IMR-90 (cell line): ENCODE measurements around the gene GLI1. TPM values are rescaled to one million over a fixed set of nuclear protein-coding genes. Genes with fewer than 3 reads are reported as not detected.

Source experiments
- ATAC-seq: fragments of 200-7000 bp; cut with Tn5 transposase; 2 replicates; pipeline ENCODE4 v1.9.1; 2020; ENCODE audit warnings: low read depth, mild to moderate bottlenecking, moderate library complexity
- BruUV-seq: library from RNA; stranded (reverse); fragments of 400-500 nt; replicated peaks from 2 replicates; lab custom pipeline; 2021; lab: Mats Ljungman, UMichigan
- CTCF ChIA-PET: fragments of 300-600 bp; formaldehyde crosslinking; extraction: SDS; loops from one replicate; lab custom pipeline; 2021; ENCODE audit warnings: antibody characterized with exemption; lab: Yijun Ruan, JAX
- POLR2A ChIA-PET: fragments of 300-600 bp; sonication (Branson Sonifier 250); formaldehyde crosslinking; loops from one replicate; lab custom pipeline; 2022; ENCODE audit warnings: antibody characterized with exemption; ENCODE audit not compliant: unreplicated experiment; lab: Charles Lee
- DNase-seq: peaks from one replicate; pipeline ENCODE4 v3.0.0; 2013
- H2AFZ ChIP-seq: replicated peaks from 2 replicates; pipeline ENCODE3; 2013; ENCODE audit warnings: low read length, mild to moderate bottlenecking; ENCODE audit not compliant: poor library complexity
- H2AK5ac ChIP-seq: 2 replicates; pipeline ENCODE4 v1.6.1; 2013; ENCODE audit warnings: low read depth, low read length, inconsistent platforms
- H2AK9ac ChIP-seq: replicated peaks from 2 replicates; pipeline ENCODE3; 2013; ENCODE audit warnings: mild to moderate bottlenecking, low read depth, low read length, moderate library complexity; ENCODE audit not compliant: poor library complexity
- H2BK120ac ChIP-seq: 2 replicates; pipeline ENCODE4 v1.6.1; 2013; ENCODE audit warnings: low read depth, low read length, inconsistent platforms
- H2BK15ac ChIP-seq: 3 replicates; pipeline ENCODE4 v1.6.1; 2013; ENCODE audit warnings: low read depth, low read length, inconsistent platforms
- H2BK20ac ChIP-seq: 2 replicates; pipeline ENCODE4 v1.6.1; 2013; ENCODE audit warnings: low read depth, mild to moderate bottlenecking, inconsistent platforms, low read length, moderate library complexity
- H2BK5ac ChIP-seq: 2 replicates; pipeline ENCODE4 v1.6.1; 2013; ENCODE audit warnings: mild to moderate bottlenecking, low read depth, low read length, inconsistent platforms; ENCODE audit not compliant: poor library complexity, severe bottlenecking
- H3K14ac ChIP-seq: replicated peaks from 2 replicates; pipeline ENCODE4 v1.6.1; 2013; ENCODE audit warnings: low read depth, low read length, inconsistent platforms
- H3K18ac ChIP-seq: 2 replicates; pipeline ENCODE4 v1.6.1; 2013; ENCODE audit warnings: low read depth, low read length, control low read depth
- H3K23ac ChIP-seq: 2 replicates; pipeline ENCODE4 v1.6.1; 2013; ENCODE audit warnings: low read depth, low read length, inconsistent platforms
- H3K27ac ChIP-seq: 2 replicates; pipeline ENCODE4 v1.5.1; 2013; ENCODE audit warnings: mild to moderate bottlenecking, control low read depth, low read length; ENCODE audit not compliant: insufficient read depth
- H3K27me3 ChIP-seq: 2 replicates; pipeline ENCODE4 v1.6.1; 2013; ENCODE audit warnings: low read length; ENCODE audit not compliant: control insufficient read depth, insufficient read depth
- H3K36me3 ChIP-seq: 2 replicates; pipeline ENCODE4 v1.6.1; 2013; ENCODE audit warnings: low read length, mixed read lengths; ENCODE audit not compliant: control insufficient read depth, insufficient read depth
- H3K4ac ChIP-seq: 2 replicates; pipeline ENCODE4 v1.6.1; 2013; ENCODE audit warnings: low read depth, low read length, inconsistent platforms
- H3K4me1 ChIP-seq: 2 replicates; pipeline ENCODE4 v1.6.1; 2013; ENCODE audit warnings: low read length, mixed read lengths; ENCODE audit not compliant: control insufficient read depth, insufficient read depth
- H3K4me2 ChIP-seq: 2 replicates; pipeline ENCODE4 v1.6.1; 2013; ENCODE audit warnings: low read depth, mild to moderate bottlenecking, control low read depth, low read length, moderate library complexity
- H3K4me3 ChIP-seq: 2 replicates; pipeline ENCODE4 v1.5.1; 2013; ENCODE audit warnings: low read depth, mild to moderate bottlenecking, control low read depth, low read length, moderate library complexity; ENCODE audit not compliant: insufficient read depth
- H3K56ac ChIP-seq: 2 replicates; pipeline ENCODE4 v1.6.1; 2013; ENCODE audit warnings: low read length, inconsistent platforms; ENCODE audit not compliant: insufficient read depth; ENCODE audit errors: extremely low read depth
- H3K79me1 ChIP-seq, 2 experiments: 2 replicates each; pipeline ENCODE4 v1.6.1; 2013; ENCODE audit warnings: low read length in 2 of 2, inconsistent platforms in 1 of 2, low read depth in 1 of 2
- H3K9ac ChIP-seq: 2 replicates; pipeline ENCODE4 v1.6.1; 2013; ENCODE audit warnings: low read depth, low read length, control low read depth
- H3K9me1 ChIP-seq: 2 replicates; pipeline ENCODE4 v1.6.1; 2013; ENCODE audit warnings: low read length, inconsistent platforms; ENCODE audit not compliant: insufficient read depth
- H3K9me3 ChIP-seq: 2 replicates; pipeline ENCODE4 v1.6.1; 2013; ENCODE audit warnings: low read length; ENCODE audit not compliant: control insufficient read depth, insufficient read depth
- H4K20me1 ChIP-seq: 2 replicates; pipeline ENCODE4 v1.6.1; 2013; ENCODE audit warnings: low read length, inconsistent platforms; ENCODE audit not compliant: insufficient read depth
- H4K5ac ChIP-seq: 2 replicates; pipeline ENCODE4 v1.6.1; 2013; ENCODE audit warnings: mild to moderate bottlenecking, low read depth, low read length, control low read depth
- H4K8ac ChIP-seq, 2 experiments: 2 replicates each; pipeline ENCODE4 v1.6.1; 2013; ENCODE audit warnings: low read depth in 2 of 2, low read length in 2 of 2, control low read depth in 1 of 2, inconsistent platforms in 1 of 2
- H4K91ac ChIP-seq: 2 replicates; pipeline ENCODE4 v1.6.1; 2013; ENCODE audit warnings: low read depth, low read length, inconsistent platforms; ENCODE audit not compliant: insufficient read depth
- FOS ChIP-seq: fragments of 150-350 bp; IDR thresholded peaks from 2 replicates; pipeline ENCODE4 v1.6.1; 2016; ENCODE audit warnings: low read depth, low read length
- WGBS, 2 experiments: methylation state at CpG; one replicate each; pipeline versions ENCODE4 v1.1.5 to v1.1.7; 2013; ENCODE audit warnings: missing lambda C conversion rate in 2 of 2; ENCODE audit not compliant: insufficient read length in 1 of 2; ENCODE audit errors: extremely low coverage in 2 of 2; 5-methylcytosine and 5-hydroxymethylcytosine counted together
- dilution Hi-C: fragments of 300-500 bp; cut with HindIII; formaldehyde crosslinking; loops from one replicate; pipeline ENCODE4 v1.14.3; 2018; ENCODE audit warnings: low sequenced_read_pairs; ENCODE audit not compliant: unreplicated experiment
- in situ Hi-C: fragments of 300-500 bp; cut with MboI; formaldehyde crosslinking; loops from 3 replicates; pipeline ENCODE4 v1.14.3; 2019; ENCODE audit warnings: low sequenced_read_pairs, inconsistent platforms, mixed read lengths
- intact Hi-C: fragments of 100-400 bp; cut with micrococcal nuclease; formaldehyde crosslinking; loops from 2 replicates; pipeline ENCODE4 v1.10.0; 2022
- polyA plus RNA-seq, 3 experiments: library from polyadenylated mRNA; depleted of rRNA; stranded (reverse); fragments of >200 nt; gene quantifications; 2 replicates each; pipeline ENCODE4 v1.2.3, GENCODE V29; 2012; ENCODE audit warnings: low replicate concordance in 1 of 3
- total RNA-seq: library from RNA; depleted of rRNA; stranded (reverse); fragments of >200 nt; gene quantifications from 2 replicates; pipeline ENCODE4 v1.2.3, GENCODE V29; 2012

Gene GLI1
- total and polyA plus RNA-seq, 2 of the 4 experiments (the other 2 are of a cell fraction): 1.3 to 3.8 TPM

DNA sequence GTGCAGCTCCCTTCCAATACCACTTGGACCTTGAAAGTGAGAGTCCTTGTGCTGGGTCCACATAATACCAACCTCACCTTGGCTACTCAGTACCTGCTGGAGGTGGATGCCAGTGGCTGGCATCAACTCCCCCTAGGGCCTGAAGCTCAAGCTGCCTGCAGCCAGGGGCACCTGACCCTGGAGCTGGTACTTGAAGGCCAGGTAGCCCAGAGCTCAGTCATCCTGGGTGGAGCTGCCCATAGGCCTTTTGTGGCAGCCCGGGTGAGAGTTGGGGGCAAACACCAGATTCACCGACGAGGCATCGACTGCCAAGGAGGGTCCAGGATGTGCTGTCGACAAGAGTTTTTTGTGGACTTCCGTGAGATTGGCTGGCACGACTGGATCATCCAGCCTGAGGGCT, 10.2 kb upstream of the GLI1 start:
- POLR2A ChIA-PET: no interaction called here
- in situ Hi-C loops: no loop called here

More for the DNA sequence above, 10.2 kb upstream of the GLI1 start:
- Histone ChIP-seq H4K91ac (no peak overlapping the region), H3K36me3 (no peaks in the 10 kb centered on the region), H2BK120ac (no peak overlapping the region), H3K27me3 (no peaks in the 10 kb centered on the region), H3K56ac (no peak overlapping the region), H4K20me1 (no peaks in the 10 kb centered on the region), H3K18ac (no peak overlapping the region), H3K4me2 (no peak overlapping the region), H2BK20ac (no peak overlapping the region), H4K8ac (no peak overlapping the region), H2AFZ (no peak overlapping the region), H2AK9ac (no peak overlapping the region), H3K9me3 (no peaks in the 10 kb centered on the region), H3K23ac (no peak overlapping the region), H3K4ac (no peak overlapping the region), H4K5ac (no peak overlapping the region), H3K79me1 (peaks cover 0 to 10% of the 10 kb centered on the region in 2 experiments; a peak in 1 of 4 replicates), H2AK5ac (no peak overlapping the region), H3K14ac (no peak overlapping the region), H2BK5ac (no peak overlapping the region), H3K4me3 (no peak overlapping the region), H3K9me1 (peaks cover 13% of the 10 kb centered on the region), H3K9ac (no peak overlapping the region), H2BK15ac (no peak overlapping the region), H3K27ac (no peak overlapping the region), H3K4me1 (peaks cover 16% of the 10 kb centered on the region)
- DNase-seq: no peak
- intact Hi-C loops: no loop called here
- CTCF ChIA-PET: no interaction called here
- no peak for TF ChIP-seq FOS
- dilution Hi-C loops: no loop called here
- no peak for ATAC-seq
- BruUV-seq: no TSS peak
- 93% methylated on average over 7 of the region's 7 CpGs; no CpG with 5 or more reads in 1 of the 2 experiments for WGBS, 2 experiments
